ENCODE measurements around the gene NT5DC1.

DNA sequence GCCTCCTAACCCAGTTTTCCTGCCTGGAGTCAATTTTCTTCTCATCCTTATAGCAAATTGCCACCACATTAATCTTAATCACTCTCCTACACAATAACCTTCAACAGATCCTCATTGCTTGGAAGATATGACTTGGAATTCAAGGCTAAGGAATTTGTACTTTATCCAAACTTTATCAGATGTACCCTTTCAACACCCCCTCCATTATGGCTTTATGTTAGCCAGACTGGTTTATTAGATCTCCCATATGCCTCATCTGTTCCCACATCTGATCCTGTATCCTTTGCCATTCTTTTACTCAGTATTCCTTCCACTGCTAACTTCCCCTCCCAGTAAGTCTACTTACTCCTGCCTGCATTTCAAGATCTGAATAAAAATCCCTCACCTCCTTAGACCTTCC is 36.0 kb upstream of the NT5DC1 start:
- TF ChIP-seq, protein P1, sequence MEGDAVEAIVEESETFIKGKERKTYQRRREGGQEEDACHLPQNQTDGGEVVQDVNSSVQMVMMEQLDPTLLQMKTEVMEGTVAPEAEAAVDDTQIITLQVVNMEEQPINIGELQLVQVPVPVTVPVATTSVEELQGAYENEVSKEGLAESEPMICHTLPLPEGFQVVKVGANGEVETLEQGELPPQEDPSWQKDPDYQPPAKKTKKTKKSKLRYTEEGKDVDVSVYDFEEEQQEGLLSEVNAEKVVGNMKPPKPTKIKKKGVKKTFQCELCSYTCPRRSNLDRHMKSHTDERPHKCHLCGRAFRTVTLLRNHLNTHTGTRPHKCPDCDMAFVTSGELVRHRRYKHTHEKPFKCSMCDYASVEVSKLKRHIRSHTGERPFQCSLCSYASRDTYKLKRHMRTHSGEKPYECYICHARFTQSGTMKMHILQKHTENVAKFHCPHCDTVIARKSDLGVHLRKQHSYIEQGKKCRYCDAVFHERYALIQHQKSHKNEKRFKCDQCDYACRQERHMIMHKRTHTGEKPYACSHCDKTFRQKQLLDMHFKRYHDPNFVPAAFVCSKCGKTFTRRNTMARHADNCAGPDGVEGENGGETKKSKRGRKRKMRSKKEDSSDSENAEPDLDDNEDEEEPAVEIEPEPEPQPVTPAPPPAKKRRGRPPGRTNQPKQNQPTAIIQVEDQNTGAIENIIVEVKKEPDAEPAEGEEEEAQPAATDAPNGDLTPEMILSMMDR (conservative IDR thresholded peaks at IDR 0.05), result no peak
- TF ChIP-seq ZFX (IDR thresholded peaks at IDR 0.05), result no peak
